Endothelial cell of umbilical vein (primary cell): Measurements from ENCODE around the gene LRRC10B. TPM values are rescaled to one million over a fixed set of nuclear protein-coding genes. Genes with fewer than 3 reads are reported as not detected.

Experiments
- BruUV-seq: library from RNA; stranded (reverse); fragments of 400-500 nt; replicated peaks from 2 replicates; lab custom pipeline; 2021; lab: Mats Ljungman, UMichigan
- CTCF ChIA-PET: fragments of 300-600, 350-600 bp; sonication (Branson Sonifier 250); formaldehyde crosslinking; loops from one replicate; lab custom pipeline; 2021; ENCODE audit warnings: antibody characterized with exemption, inconsistent platforms; lab: Charles Lee
- POLR2A ChIA-PET: fragments of 300-600, 350-600 bp; sonication (Branson Sonifier 250); formaldehyde crosslinking; loops from one replicate; lab custom pipeline; 2021; ENCODE audit warnings: antibody characterized with exemption, inconsistent platforms; lab: Charles Lee
- DNase-seq: peaks from one replicate; pipeline ENCODE4 v3.0.0-alpha.2; 2011; ENCODE audit warnings: low read depth, low spot score
- FAIRE-seq: peaks from 2 replicates; lab custom pipeline; 2011; peaks lifted over from hg19 to GRCh38; lab: Jason Lieb, UNC
- H2AFZ ChIP-seq: 2 replicates; pipeline ENCODE4 v1.6.0; 2012; ENCODE audit warnings: low read depth, low read length, control low read depth, inconsistent platforms
- H3K27ac ChIP-seq: 2 replicates; pipeline ENCODE4 v1.5.1; 2011; ENCODE audit warnings: low read depth, mild to moderate bottlenecking, control low read depth, low read length, moderate library complexity; ENCODE audit not compliant: insufficient read depth
- H3K27me3 ChIP-seq, 2 experiments: 2 replicates each; pipeline versions ENCODE4 v1.6.0 to v1.6.1; 2011; ENCODE audit warnings: low read length in 2 of 2, mixed read lengths in 1 of 2; ENCODE audit not compliant: control insufficient read depth in 2 of 2, insufficient read depth in 2 of 2
- H3K36me3 ChIP-seq, 2 experiments: 2 replicates in 1 of 2; 3 replicates in 1 of 2; pipeline ENCODE4 v1.5.1; 2011; ENCODE audit warnings: low read length in 2 of 2, mild to moderate bottlenecking in 1 of 2, moderate library complexity in 1 of 2; ENCODE audit not compliant: control insufficient read depth in 2 of 2, insufficient read depth in 2 of 2; ENCODE audit errors: extremely low read depth in 1 of 2
- H3K4me1 ChIP-seq: 3 replicates; pipeline ENCODE4 v1.5.1; 2011; ENCODE audit warnings: mild to moderate bottlenecking, low read length; ENCODE audit not compliant: control insufficient read depth, insufficient read depth; ENCODE audit errors: extremely low read depth
- H3K4me2 ChIP-seq: 2 replicates; pipeline ENCODE4 v1.6.1; 2011; ENCODE audit warnings: low read length, control low read depth, mixed read lengths; ENCODE audit not compliant: insufficient read depth
- H3K4me3 ChIP-seq, 3 experiments: fragments of 200-600 bp in 1 of 3; sonication (generic), shearing (Covaris generic) in 1 of 3; replicated peaks in 1 of 3; 2 replicates each; pipeline ENCODE4 v1.5.1; 2011 to 2016; ENCODE audit warnings: control low read depth in 3 of 3, low read length in 3 of 3, mild to moderate bottlenecking in 2 of 3, inconsistent platforms in 1 of 3, low read depth in 1 of 3, moderate library complexity in 1 of 3; ENCODE audit not compliant: insufficient read depth in 1 of 3
- H3K79me2 ChIP-seq: 2 replicates; pipeline ENCODE4 v1.6.0; 2012; ENCODE audit warnings: low read length, inconsistent platforms; ENCODE audit not compliant: control insufficient read depth, insufficient read depth
- H3K9ac ChIP-seq: replicated peaks from 2 replicates; pipeline ENCODE3; 2011; ENCODE audit warnings: low read length, control low read depth; ENCODE audit not compliant: insufficient read depth; ENCODE audit errors: extremely low read depth
- H3K9me1 ChIP-seq: replicated peaks from 3 replicates; pipeline ENCODE4 v1.6.0; 2011; ENCODE audit warnings: mild to moderate bottlenecking, low read length; ENCODE audit not compliant: control insufficient read depth, insufficient read depth; ENCODE audit errors: extremely low read depth
- H3K9me3 ChIP-seq: replicated peaks from 2 replicates; pipeline ENCODE4 v1.5.1; 2012; ENCODE audit warnings: low read length, inconsistent platforms; ENCODE audit not compliant: control insufficient read depth, insufficient read depth
- H4K20me1 ChIP-seq: replicated peaks from 2 replicates; pipeline ENCODE3; 2011; ENCODE audit warnings: mild to moderate bottlenecking, low read length; ENCODE audit not compliant: control insufficient read depth, insufficient read depth; ENCODE audit errors: extremely low read depth
- CTCF ChIP-seq, 2 donors: IDR thresholded peaks; 1 replicate in 1 of 2; 2 replicates in 1 of 2; pipeline ENCODE4 v1.5.1; 2011; ENCODE audit warnings: low read length in 2 of 2, mild to moderate bottlenecking in 2 of 2, moderate library complexity in 2 of 2, control low read depth in 1 of 2, inconsistent platforms in 1 of 2, low read depth in 1 of 2; ENCODE audit not compliant: insufficient read depth in 1 of 2; ENCODE audit errors: extremely low read depth in 1 of 2
- EZH2 ChIP-seq: IDR thresholded peaks from 2 replicates; pipeline ENCODE4 v1.6.1; 2012; ENCODE audit warnings: borderline replicate concordance, low read depth, mild to moderate bottlenecking, moderate library complexity, low read length, inconsistent platforms; ENCODE audit not compliant: severe bottlenecking
- FOS ChIP-seq: IDR thresholded peaks from 2 replicates; pipeline ENCODE4 v1.6.1; 2011; ENCODE audit warnings: mild to moderate bottlenecking, low read length, moderate library complexity, borderline replicate concordance; ENCODE audit not compliant: insufficient read depth
- GATA2 ChIP-seq: IDR thresholded peaks from 2 replicates; pipeline ENCODE4 v1.7.0; 2011; ENCODE audit warnings: low read depth, mild to moderate bottlenecking, moderate library complexity, mixed read lengths, low read length; ENCODE audit not compliant: insufficient read length, insufficient read depth
- JUN ChIP-seq: IDR thresholded peaks from 2 replicates; pipeline ENCODE4 v1.6.1; 2011; ENCODE audit warnings: borderline replicate concordance, low read depth; ENCODE audit not compliant: insufficient read length, insufficient read depth
- MAX ChIP-seq: IDR thresholded peaks from 2 replicates; pipeline ENCODE4 v1.6.1; 2011; ENCODE audit not compliant: insufficient read depth, insufficient read length
- MYC ChIP-seq: IDR thresholded peaks from one replicate; pipeline ENCODE4 v1.6.1; 2011; ENCODE audit warnings: mild to moderate bottlenecking, low read depth, low read length
- POLR2A ChIP-seq: IDR thresholded peaks from 2 replicates; pipeline ENCODE4 v1.6.1; 2012; ENCODE audit warnings: low read depth, mild to moderate bottlenecking, control low read depth, low read length
- POLR2AphosphoS5 ChIP-seq: IDR thresholded peaks from 2 replicates; pipeline ENCODE4 v1.6.1; 2012; ENCODE audit warnings: low read depth, mild to moderate bottlenecking, control low read depth, low read length, moderate library complexity; ENCODE audit not compliant: insufficient read depth
- dilution Hi-C: fragments of 300-500 bp; cut with MboI; formaldehyde crosslinking; loops from one replicate; pipeline ENCODE4 v1.15.0; 2019; ENCODE audit warnings: low sequenced_read_pairs; ENCODE audit not compliant: extremely low pct_ligation_motif_present
- intact Hi-C: fragments of 100-400 bp; cut with micrococcal nuclease; formaldehyde crosslinking; loops from one replicate; pipeline ENCODE4 v1.10.0; 2022
- polyA plus RNA-seq, 4 experiments: library from polyadenylated mRNA; depleted of rRNA in 3 of 4; stranded (reverse) in 3 of 4; unstranded in 1 of 4; fragments of >200 nt; gene quantifications; 2 replicates each; pipeline versions ENCODE4 v1.2.1 to v1.2.3, GENCODE V29; 2011 to 2012; ENCODE audit warnings: missing spikeins in 1 of 4
- total RNA-seq: library from RNA; stranded (reverse); gene quantifications from 2 replicates; pipeline ENCODE4 v1.2.3, GENCODE V29; 2021

The LRRC10B gene
- total and polyA plus RNA-seq, 2 donors (not counting 3 experiments of a cell fraction or from before 2014, with no cell fraction given) = not detected

DNA sequence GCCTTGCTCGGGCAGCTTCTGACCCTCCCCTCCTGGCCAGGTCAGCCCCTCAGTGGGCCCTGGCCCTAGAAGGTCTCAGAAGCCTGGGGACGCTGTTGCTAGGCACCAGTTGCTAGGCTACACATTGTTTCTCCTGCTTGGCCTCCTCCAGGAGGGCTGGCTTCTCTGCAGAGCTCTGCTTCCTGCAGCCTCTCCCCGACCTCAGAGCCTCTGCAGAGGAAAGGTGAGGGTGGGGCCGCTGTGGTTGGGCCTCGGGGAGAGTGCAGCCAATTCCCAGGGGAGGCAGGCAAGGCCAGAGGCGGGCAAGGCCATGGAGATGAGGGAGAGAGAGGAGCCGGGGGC, 27.6 kb upstream of the LRRC10B start:
- no peak overlapping the region for H3K27ac ChIP-seq
- dilution Hi-C loops = no loop called here
- H3K4me3 ChIP-seq = no peak overlapping the region
- no peak overlapping the region for H2AFZ ChIP-seq
- H4K20me1 ChIP-seq = no peaks in the 10 kb centered on the region
- ChIA-PET CTCF (interaction anchor here (1.1 to 11.5 kb wide), 6 partner anchors 28 to 157 kb away, joined by 3 to 221 read pairs (median 5); partner anchors contain the start of gene LRRC10B), POLR2A (no interaction called here)
- no peaks in the 10 kb centered on the region for H3K36me3 ChIP-seq
- no peaks in the 10 kb centered on the region for H3K79me2 ChIP-seq
- H3K9me1 ChIP-seq = no peaks in the 10 kb centered on the region
- DNase-seq = no peak
- H3K27me3 ChIP-seq = no peaks in the 10 kb centered on the region
- no peak overlapping the region for H3K9ac ChIP-seq
- no peaks in the 10 kb centered on the region for H3K9me3 ChIP-seq
- no peaks in the 10 kb centered on the region for H3K4me1 ChIP-seq
- TF ChIP-seq POLR2A (no peak), MAX (no peak), FOS (no peak), MYC (no peak), POLR2AphosphoS5 (no peak), CTCF (IDR thresholded peaks at IDR 0.05; ENCODE audit: extremely low read depth in 1 of 2, insufficient read depth in 1 of 2, low read depth in 1 of 2, low read length in 2 of 2) (no peak), EZH2 (no peak), GATA2 (no peak), JUN (no peak)
- no peak for FAIRE-seq
- no TSS peak for BruUV-seq
- no peak overlapping the region for H3K4me2 ChIP-seq
- intact Hi-C loops = no loop called here
